GM23338 (cell line): ENCODE results near the gene KDM6A. TPM values are rescaled to one million over a fixed set of nuclear protein-coding genes. Genes with fewer than 3 reads are reported as not detected.

Experiments used
- ATAC-seq: fragments of 200-7000 bp; cut with Tn5 transposase; 3 replicates; pipeline ENCODE4 v1.9.1; 2020
- DNase-seq: peaks from one replicate; pipeline ENCODE4 v3.0.0-alpha.2; 2015; ENCODE audit warnings: low spot score
- H2AFZ ChIP-seq: fragments of 200-600 bp; sonication (generic); 2 replicates; pipeline ENCODE4 v1.8.0; 2016; ENCODE audit warnings: antibody characterized with exemption, mild to moderate bottlenecking, moderate library complexity
- H3F3A ChIP-seq: fragments of 200-600 bp; sonication (generic); replicated peaks from 2 replicates; pipeline ENCODE4 v1.8.0; 2017; ENCODE audit warnings: antibody characterized with exemption, mixed run types, low read depth
- H3K27ac ChIP-seq: fragments of 200-600 bp; sonication (generic); 2 replicates; pipeline ENCODE4 v1.6.1; 2016; ENCODE audit warnings: low read depth
- H3K27me3 ChIP-seq: fragments of 200-600 bp; sonication (generic); 2 replicates; pipeline ENCODE4 v1.8.0; 2016; ENCODE audit warnings: mild to moderate bottlenecking, mixed run types, moderate library complexity; ENCODE audit not compliant: insufficient read depth
- H3K36me3 ChIP-seq: fragments of 200-600 bp; sonication (generic); 2 replicates; pipeline ENCODE4 v1.8.0; 2016; ENCODE audit warnings: mild to moderate bottlenecking; ENCODE audit not compliant: insufficient read depth
- H3K4me1 ChIP-seq: fragments of 200-600 bp; sonication (generic); 2 replicates; pipeline ENCODE4 v1.8.0; 2016; ENCODE audit warnings: mild to moderate bottlenecking, moderate library complexity; ENCODE audit not compliant: insufficient read depth
- H3K4me2 ChIP-seq: fragments of 200-600 bp; sonication (generic); 2 replicates; pipeline ENCODE4 v1.7.1; 2017; ENCODE audit warnings: mixed run types
- H3K4me3 ChIP-seq: fragments of 200-600 bp; sonication (generic); 2 replicates; pipeline ENCODE4 v1.6.1; 2016; ENCODE audit warnings: mixed run types
- H3K79me2 ChIP-seq: fragments of 200-600 bp; sonication (generic); replicated peaks from 2 replicates; pipeline ENCODE4 v1.8.0; 2017; ENCODE audit warnings: mild to moderate bottlenecking; ENCODE audit not compliant: insufficient read depth
- H3K9me2 ChIP-seq: fragments of 200-600 bp; sonication (generic); 2 replicates; pipeline ENCODE4 v1.8.0; 2017; ENCODE audit not compliant: insufficient read depth
- H4K20me1 ChIP-seq: fragments of 200-600 bp; sonication (generic); replicated peaks from 2 replicates; pipeline ENCODE4 v1.8.0; 2017; ENCODE audit warnings: mild to moderate bottlenecking; ENCODE audit not compliant: insufficient read depth
- H3K27ac Mint-ChIP-seq: 2 replicates; pipeline ENCODE4 v1.8.0; 2020; ENCODE audit warnings: inconsistent platforms, mild to moderate bottlenecking, moderate library complexity, mixed read lengths
- H3K27me3 Mint-ChIP-seq: 3 replicates; pipeline ENCODE4 v1.8.0; 2022; ENCODE audit warnings: low read depth, mild to moderate bottlenecking, moderate library complexity, mixed read lengths, inconsistent platforms; ENCODE audit not compliant: insufficient read depth, poor library complexity
- H3K36me3 Mint-ChIP-seq: 3 replicates; pipeline ENCODE4 v1.8.0; 2021; ENCODE audit warnings: low read depth, mild to moderate bottlenecking, inconsistent platforms, moderate library complexity, mixed read lengths
- H3K4me1 Mint-ChIP-seq: 3 replicates; pipeline ENCODE4 v1.8.0; 2020; ENCODE audit warnings: mild to moderate bottlenecking, inconsistent platforms, mixed read lengths
- H3K4me3 Mint-ChIP-seq: 3 replicates; pipeline ENCODE4 v1.8.0; 2021; ENCODE audit warnings: moderate library complexity, mild to moderate bottlenecking, inconsistent platforms, mixed read lengths
- H3K9me3 Mint-ChIP-seq: 3 replicates; pipeline ENCODE4 v1.8.0; 2020; ENCODE audit warnings: moderate library complexity, mild to moderate bottlenecking, inconsistent platforms, mixed read lengths
- EZH2phosphoT487 ChIP-seq: fragments of 200-600 bp; sonication (generic); IDR thresholded peaks from one replicate; pipeline ENCODE4 v1.8.1; 2018; ENCODE audit warnings: antibody characterized with exemption; ENCODE audit not compliant: unreplicated experiment
- JUNB ChIP-seq: IDR thresholded peaks from one replicate; pipeline ENCODE4 v1.6.1; 2016; ENCODE audit warnings: antibody characterized with exemption; ENCODE audit not compliant: unreplicated experiment
- NANOG ChIP-seq: IDR thresholded peaks from 2 replicates; pipeline ENCODE4 v1.6.1; 2016; ENCODE audit warnings: antibody characterized with exemption, borderline replicate concordance
- POLR2AphosphoS5 ChIP-seq: IDR thresholded peaks from 2 replicates; pipeline ENCODE4 v1.6.1; 2016; ENCODE audit warnings: antibody characterized with exemption, low read depth
- REST ChIP-seq: IDR thresholded peaks from one replicate; pipeline ENCODE4 v1.6.1; 2018; ENCODE audit warnings: antibody characterized with exemption; ENCODE audit not compliant: unreplicated experiment
- ZNF114 ChIP-seq: fragments of 250-450 bp; sonication (Bioruptor Pico); IDR thresholded peaks from 2 replicates; pipeline ENCODE4 v1.5.0; 2020; ENCODE audit warnings: mild to moderate bottlenecking, moderate library complexity
- ZNF331 ChIP-seq: fragments of 250-450 bp; sonication (Bioruptor Pico); IDR thresholded peaks from 2 replicates; pipeline ENCODE4 v1.5.0; 2020; ENCODE audit warnings: low read depth, mild to moderate bottlenecking, moderate library complexity
- polyA plus RNA-seq: library from polyadenylated mRNA; unstranded; fragments of >200 nt; fragmentation: Nextera tagmentation; extraction: Ambion mirVana; gene quantifications from 2 replicates; pipeline ENCODE4 v1.2.1, GENCODE V29; 2016
- total RNA-seq: library from RNA; depleted of rRNA; stranded (reverse); fragments of >200 nt; shearing (Covaris generic); gene quantifications from 2 replicates; pipeline ENCODE4 v1.2.3, GENCODE V29; 2014
- TF ChIP-seq, protein P1 (sequence below): fragments of 250-450 bp; sonication (Bioruptor Pico); IDR thresholded peaks from 2 replicates; pipeline ENCODE4 v1.5.0; 2020; ENCODE audit warnings: mild to moderate bottlenecking, moderate library complexity
- TF ChIP-seq, protein P2 (sequence below): IDR thresholded peaks from 2 replicates; pipeline ENCODE4 v1.6.1; 2016; ENCODE audit warnings: antibody characterized with exemption

KDM6A gene
- total and polyA plus RNA-seq, 2 experiments from 2014 or later = 22.8 to 102 TPM

- TF ChIP-seq, protein P1, sequence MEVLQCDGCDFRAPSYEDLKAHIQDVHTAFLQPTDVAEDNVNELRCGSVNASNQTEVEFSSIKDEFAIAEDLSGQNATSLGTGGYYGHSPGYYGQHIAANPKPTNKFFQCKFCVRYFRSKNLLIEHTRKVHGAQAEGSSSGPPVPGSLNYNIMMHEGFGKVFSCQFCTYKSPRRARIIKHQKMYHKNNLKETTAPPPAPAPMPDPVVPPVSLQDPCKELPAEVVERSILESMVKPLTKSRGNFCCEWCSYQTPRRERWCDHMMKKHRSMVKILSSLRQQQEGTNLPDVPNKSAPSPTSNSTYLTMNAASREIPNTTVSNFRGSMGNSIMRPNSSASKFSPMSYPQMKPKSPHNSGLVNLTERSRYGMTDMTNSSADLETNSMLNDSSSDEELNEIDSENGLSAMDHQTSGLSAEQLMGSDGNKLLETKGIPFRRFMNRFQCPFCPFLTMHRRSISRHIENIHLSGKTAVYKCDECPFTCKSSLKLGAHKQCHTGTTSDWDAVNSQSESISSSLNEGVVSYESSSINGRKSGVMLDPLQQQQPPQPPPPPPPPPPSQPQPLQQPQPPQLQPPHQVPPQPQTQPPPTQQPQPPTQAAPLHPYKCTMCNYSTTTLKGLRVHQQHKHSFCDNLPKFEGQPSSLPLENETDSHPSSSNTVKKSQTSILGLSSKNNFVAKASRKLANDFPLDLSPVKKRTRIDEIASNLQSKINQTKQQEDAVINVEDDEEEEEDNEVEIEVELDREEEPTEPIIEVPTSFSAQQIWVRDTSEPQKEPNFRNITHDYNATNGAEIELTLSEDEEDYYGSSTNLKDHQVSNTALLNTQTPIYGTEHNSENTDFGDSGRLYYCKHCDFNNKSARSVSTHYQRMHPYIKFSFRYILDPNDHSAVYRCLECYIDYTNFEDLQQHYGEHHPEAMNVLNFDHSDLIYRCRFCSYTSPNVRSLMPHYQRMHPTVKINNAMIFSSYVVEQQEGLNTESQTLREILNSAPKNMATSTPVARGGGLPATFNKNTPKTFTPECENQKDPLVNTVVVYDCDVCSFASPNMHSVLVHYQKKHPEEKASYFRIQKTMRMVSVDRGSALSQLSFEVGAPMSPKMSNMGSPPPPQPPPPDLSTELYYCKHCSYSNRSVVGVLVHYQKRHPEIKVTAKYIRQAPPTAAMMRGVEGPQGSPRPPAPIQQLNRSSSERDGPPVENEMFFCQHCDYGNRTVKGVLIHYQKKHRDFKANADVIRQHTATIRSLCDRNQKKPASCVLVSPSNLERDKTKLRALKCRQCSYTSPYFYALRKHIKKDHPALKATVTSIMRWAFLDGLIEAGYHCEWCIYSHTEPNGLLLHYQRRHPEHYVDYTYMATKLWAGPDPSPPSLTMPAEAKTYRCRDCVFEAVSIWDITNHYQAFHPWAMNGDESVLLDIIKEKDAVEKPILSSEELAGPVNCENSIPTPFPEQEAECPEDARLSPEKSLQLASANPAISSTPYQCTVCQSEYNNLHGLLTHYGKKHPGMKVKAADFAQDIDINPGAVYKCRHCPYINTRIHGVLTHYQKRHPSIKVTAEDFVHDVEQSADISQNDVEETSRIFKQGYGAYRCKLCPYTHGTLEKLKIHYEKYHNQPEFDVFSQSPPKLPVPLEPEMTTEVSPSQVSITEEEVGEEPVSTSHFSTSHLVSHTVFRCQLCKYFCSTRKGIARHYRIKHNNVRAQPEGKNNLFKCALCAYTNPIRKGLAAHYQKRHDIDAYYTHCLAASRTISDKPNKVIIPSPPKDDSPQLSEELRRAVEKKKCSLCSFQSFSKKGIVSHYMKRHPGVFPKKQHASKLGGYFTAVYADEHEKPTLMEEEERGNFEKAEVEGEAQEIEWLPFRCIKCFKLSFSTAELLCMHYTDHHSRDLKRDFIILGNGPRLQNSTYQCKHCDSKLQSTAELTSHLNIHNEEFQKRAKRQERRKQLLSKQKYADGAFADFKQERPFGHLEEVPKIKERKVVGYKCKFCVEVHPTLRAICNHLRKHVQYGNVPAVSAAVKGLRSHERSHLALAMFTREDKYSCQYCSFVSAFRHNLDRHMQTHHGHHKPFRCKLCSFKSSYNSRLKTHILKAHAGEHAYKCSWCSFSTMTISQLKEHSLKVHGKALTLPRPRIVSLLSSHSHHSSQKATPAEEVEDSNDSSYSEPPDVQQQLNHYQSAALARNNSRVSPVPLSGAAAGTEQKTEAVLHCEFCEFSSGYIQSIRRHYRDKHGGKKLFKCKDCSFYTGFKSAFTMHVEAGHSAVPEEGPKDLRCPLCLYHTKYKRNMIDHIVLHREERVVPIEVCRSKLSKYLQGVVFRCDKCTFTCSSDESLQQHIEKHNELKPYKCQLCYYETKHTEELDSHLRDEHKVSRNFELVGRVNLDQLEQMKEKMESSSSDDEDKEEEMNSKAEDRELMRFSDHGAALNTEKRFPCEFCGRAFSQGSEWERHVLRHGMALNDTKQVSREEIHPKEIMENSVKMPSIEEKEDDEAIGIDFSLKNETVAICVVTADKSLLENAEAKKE (CRISPR knock-in tag) = no peak
- no peak for TF ChIP-seq REST
Measured at GRCh38 chrX:44947995-44948394, 75.0 kb downstream of the KDM6A start (continued).

DNA sequence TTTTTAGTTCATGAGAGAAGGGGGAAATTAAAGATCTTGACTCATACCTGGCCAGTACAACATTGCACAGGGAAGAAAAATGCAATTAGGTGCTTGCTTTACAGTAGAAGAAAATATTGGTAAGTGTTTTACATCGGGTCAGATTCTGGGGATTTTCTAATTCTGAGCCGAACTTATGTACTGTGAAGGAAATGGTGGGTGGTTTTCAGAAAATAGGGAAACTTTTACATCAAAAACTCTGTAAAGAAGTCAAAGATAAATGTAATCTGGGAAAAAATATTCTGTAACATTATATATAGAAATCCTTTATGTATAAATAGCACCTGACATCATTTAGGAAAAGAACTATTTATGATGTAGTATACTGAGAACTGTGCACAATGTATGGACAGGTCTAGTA, 75.4 kb downstream of the KDM6A start:
- Mint-ChIP-seq H3K27ac (peak overlapping the region; percentile 85), H3K27me3 (peaks cover 12% of the 10 kb centered on the region), H3K9me3 (peaks cover 3% of the 10 kb centered on the region; the same call in 1 of the 3 replicates), H3K4me3 (no peak overlapping the region), H3K4me1 (peaks cover 36% of the 10 kb centered on the region; the same call in 2 of the 3 replicates), H3K36me3 (peaks cover 14% of the 10 kb centered on the region)
- Histone ChIP-seq H3K36me3 (no peaks in the 10 kb centered on the region), H3F3A (no peaks in the 10 kb centered on the region), H3K79me2 (peaks cover 95% of the 10 kb centered on the region), H3K27me3 (no peaks in the 10 kb centered on the region), H2AFZ (no peak overlapping the region), H3K9me2 (no peaks in the 10 kb centered on the region), H3K4me3 (no peak overlapping the region), H3K4me2 (no peak overlapping the region), H3K4me1 (peaks cover 18% of the 10 kb centered on the region), H3K27ac (peak overlapping the region; percentile 43; the same call in 1 of the 2 replicates), H4K20me1 (no peaks in the 10 kb centered on the region; the same call in 1 of the 2 replicates)
- no peak for ATAC-seq
- DNase-seq = no peak
- no peak for TF ChIP-seq ZNF114 (CRISPR knock-in tag)
- no peak for TF ChIP-seq EZH2phosphoT487
- TF ChIP-seq, protein P2, sequence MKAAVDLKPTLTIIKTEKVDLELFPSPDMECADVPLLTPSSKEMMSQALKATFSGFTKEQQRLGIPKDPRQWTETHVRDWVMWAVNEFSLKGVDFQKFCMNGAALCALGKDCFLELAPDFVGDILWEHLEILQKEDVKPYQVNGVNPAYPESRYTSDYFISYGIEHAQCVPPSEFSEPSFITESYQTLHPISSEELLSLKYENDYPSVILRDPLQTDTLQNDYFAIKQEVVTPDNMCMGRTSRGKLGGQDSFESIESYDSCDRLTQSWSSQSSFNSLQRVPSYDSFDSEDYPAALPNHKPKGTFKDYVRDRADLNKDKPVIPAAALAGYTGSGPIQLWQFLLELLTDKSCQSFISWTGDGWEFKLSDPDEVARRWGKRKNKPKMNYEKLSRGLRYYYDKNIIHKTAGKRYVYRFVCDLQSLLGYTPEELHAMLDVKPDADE = no peak
- TF ChIP-seq NANOG = no peak
- TF ChIP-seq POLR2AphosphoS5 = no peak
- TF ChIP-seq ZNF331 (CRISPR knock-in tag) = no peak
- TF ChIP-seq JUNB = no peak
